Karpas-422 (cell line): ENCODE results near the gene FAM186B. TPM values are rescaled to one million over a fixed set of nuclear protein-coding genes. Genes with fewer than 3 reads are reported as not detected.

Experiments used
- DNase-seq: peaks from one replicate; pipeline ENCODE4 v3.0.0-alpha.2; 2015
- H2AFZ ChIP-seq: fragments of 200-600 bp; sonication (generic); 2 replicates; pipeline ENCODE4 v1.6.1; 2014; ENCODE audit warnings: antibody characterized with exemption, low read length, mixed read lengths
- H3K27ac ChIP-seq: fragments of 200-600 bp; sonication (generic); 2 replicates; pipeline ENCODE4 v1.5.1; 2014; ENCODE audit warnings: mild to moderate bottlenecking, low read length, moderate library complexity
- H3K27me3 ChIP-seq: fragments of 200-600 bp; sonication (generic); 2 replicates; pipeline ENCODE4 v1.6.1; 2014; ENCODE audit warnings: low read length, mixed read lengths
- H3K36me3 ChIP-seq: fragments of 200-600 bp; sonication (generic); 2 replicates; pipeline ENCODE4 v1.6.1; 2014; ENCODE audit warnings: low read length, mixed read lengths; ENCODE audit not compliant: insufficient read depth
- H3K4me1 ChIP-seq: fragments of 200-600 bp; sonication (generic); 2 replicates; pipeline ENCODE4 v1.6.1; 2014; ENCODE audit warnings: mild to moderate bottlenecking, low read length, mixed read lengths
- H3K4me2 ChIP-seq: fragments of 200-600 bp; sonication (generic); 2 replicates; pipeline ENCODE4 v1.6.1; 2014; ENCODE audit warnings: low read length, low read depth, mild to moderate bottlenecking; ENCODE audit not compliant: poor library complexity, severe bottlenecking
- H3K4me3 ChIP-seq: fragments of 200-600 bp; sonication (generic); 2 replicates; pipeline ENCODE4 v1.5.1; 2014; ENCODE audit warnings: mild to moderate bottlenecking, antibody characterized with exemption, low read length, mixed read lengths
- H3K79me2 ChIP-seq: fragments of 200-600 bp; sonication (generic); 2 replicates; pipeline ENCODE4 v1.6.1; 2014; ENCODE audit warnings: mild to moderate bottlenecking, low read length, mixed read lengths
- H3K9ac ChIP-seq: fragments of 200-600 bp; sonication (generic); 2 replicates; pipeline ENCODE4 v1.6.0; 2014; ENCODE audit warnings: low read length
- H3K9me2 ChIP-seq: fragments of 200-600 bp; sonication (generic), shearing (Covaris generic); replicated peaks from 2 replicates; pipeline ENCODE4 v1.6.0; 2014; ENCODE audit warnings: mild to moderate bottlenecking, low read length, moderate library complexity; ENCODE audit not compliant: insufficient read depth
- H3K9me3 ChIP-seq: fragments of 300-700, 200-600 bp; sonication (generic); 2 replicates; pipeline ENCODE4 v1.6.1; 2014; ENCODE audit warnings: low read length, mixed read lengths
- H4K20me1 ChIP-seq: fragments of 200-600 bp; sonication (generic); 2 replicates; pipeline ENCODE4 v1.6.1; 2014; ENCODE audit warnings: mild to moderate bottlenecking, antibody characterized with exemption, low read length, low read depth; ENCODE audit not compliant: insufficient read depth
- total RNA-seq: library from RNA; depleted of rRNA; stranded (reverse); fragments of >200 nt; shearing (Covaris generic); gene quantifications from 2 replicates; pipeline ENCODE4 v1.2.3, GENCODE V29; 2014; ENCODE audit warnings: low replicate concordance

FAM186B gene
- total RNA-seq, 1 experiment from 2014 or later = not detected

- H3K79me2 ChIP-seq = no peaks in the 10 kb centered on the region
- H3K27ac ChIP-seq = no peak overlapping the region
- no peak overlapping the region for H3K4me3 ChIP-seq
- no peaks in the 10 kb centered on the region for H3K36me3 ChIP-seq
- H3K4me1 ChIP-seq = no peaks in the 10 kb centered on the region
- H3K9me2 ChIP-seq = no peaks in the 10 kb centered on the region
- no peak for DNase-seq
- no peak overlapping the region for H3K4me2 ChIP-seq
- no peaks in the 10 kb centered on the region for H3K9me3 ChIP-seq
- no peaks in the 10 kb centered on the region for H4K20me1 ChIP-seq
- no peak overlapping the region for H3K9ac ChIP-seq
- H2AFZ ChIP-seq = no peak overlapping the region
- H3K27me3 ChIP-seq = no peaks in the 10 kb centered on the region
These were observed 27.0 kb upstream of the FAM186B start for GRCh38 chr12:49632401-49632800.

- DNase-seq = no peak
- no peaks in the 10 kb centered on the region for H3K36me3 ChIP-seq
- no peak overlapping the region for H2AFZ ChIP-seq
- H3K79me2 ChIP-seq = no peaks in the 10 kb centered on the region
- H3K27ac ChIP-seq = no peak overlapping the region
- H4K20me1 ChIP-seq = no peaks in the 10 kb centered on the region
- H3K9ac ChIP-seq = no peak overlapping the region
- no peaks in the 10 kb centered on the region for H3K9me2 ChIP-seq
- H3K4me3 ChIP-seq = no peak overlapping the region
- H3K4me1 ChIP-seq = no peaks in the 10 kb centered on the region
- no peaks in the 10 kb centered on the region for H3K9me3 ChIP-seq
- H3K27me3 ChIP-seq = no peaks in the 10 kb centered on the region
- no peak overlapping the region for H3K4me2 ChIP-seq
These were observed 26.0 kb upstream of the FAM186B start for GRCh38 chr12:49631336-49631907.

- Histone ChIP-seq H3K4me3 (no peak overlapping the region), H3K27me3 (no peaks in the 10 kb centered on the region), H3K9me2 (no peaks in the 10 kb centered on the region), H3K9me3 (no peaks in the 10 kb centered on the region), H3K4me1 (peaks cover 2% of the 10 kb centered on the region), H2AFZ (no peak overlapping the region), H3K79me2 (no peaks in the 10 kb centered on the region), H3K27ac (no peak overlapping the region), H3K9ac (no peak overlapping the region), H4K20me1 (no peaks in the 10 kb centered on the region), H3K4me2 (no peak overlapping the region), H3K36me3 (no peaks in the 10 kb centered on the region)
- no peak for DNase-seq
These were observed 22.4 kb upstream of the FAM186B start for GRCh38 chr12:49627752-49628360.

- no peak overlapping the region for H3K4me3 ChIP-seq
- no peak for DNase-seq
These were observed 21.4 kb upstream of the FAM186B start for GRCh38 chr12:49626836-49627235.

GRCh38 chr12:49626169-49626835 is 20.9 kb upstream of the FAM186B start:
- H3K27me3 ChIP-seq = no peaks in the 10 kb centered on the region
- no peak overlapping the region for H2AFZ ChIP-seq
- no peaks in the 10 kb centered on the region for H3K9me2 ChIP-seq
- H3K79me2 ChIP-seq = no peaks in the 10 kb centered on the region
- no peak overlapping the region for H3K4me2 ChIP-seq
- H3K27ac ChIP-seq = no peak overlapping the region
- H3K36me3 ChIP-seq = no peaks in the 10 kb centered on the region
- no peak for DNase-seq
- no peak overlapping the region for H3K4me3 ChIP-seq
- no peak overlapping the region for H3K9ac ChIP-seq
- H3K9me3 ChIP-seq = no peaks in the 10 kb centered on the region
- H3K4me1 ChIP-seq = peaks cover 18% of the 10 kb centered on the region
- no peaks in the 10 kb centered on the region for H4K20me1 ChIP-seq

More at GRCh38 chr12:49626836-49627235, 21.4 kb upstream of the FAM186B start:
- H3K4me2 ChIP-seq = no peak overlapping the region
- H3K36me3 ChIP-seq = no peaks in the 10 kb centered on the region
- H4K20me1 ChIP-seq = no peaks in the 10 kb centered on the region
- no peak overlapping the region for H3K9ac ChIP-seq
- H3K27me3 ChIP-seq = no peaks in the 10 kb centered on the region
- no peaks in the 10 kb centered on the region for H3K9me2 ChIP-seq
- no peaks in the 10 kb centered on the region for H3K79me2 ChIP-seq
- no peaks in the 10 kb centered on the region for H3K9me3 ChIP-seq
- H3K27ac ChIP-seq = no peak overlapping the region
- peaks cover 13% of the 10 kb centered on the region for H3K4me1 ChIP-seq
- no peak overlapping the region for H2AFZ ChIP-seq

GRCh38 chr12:49624921-49625577 is 19.6 kb upstream of the FAM186B start:
- H3K4me3 ChIP-seq = no peak overlapping the region
- H3K79me2 ChIP-seq = no peaks in the 10 kb centered on the region
- DNase-seq = no peak
- H3K9ac ChIP-seq = no peak overlapping the region
- H3K9me3 ChIP-seq = no peaks in the 10 kb centered on the region
- H3K9me2 ChIP-seq = no peaks in the 10 kb centered on the region
- H3K4me1 ChIP-seq = peaks cover 21% of the 10 kb centered on the region
- H3K4me2 ChIP-seq = no peak overlapping the region
- no peaks in the 10 kb centered on the region for H4K20me1 ChIP-seq
- H3K27me3 ChIP-seq = no peaks in the 10 kb centered on the region
- H2AFZ ChIP-seq = no peak overlapping the region
- no peak overlapping the region for H3K27ac ChIP-seq
- no peaks in the 10 kb centered on the region for H3K36me3 ChIP-seq

- no peaks in the 10 kb centered on the region for H3K9me3 ChIP-seq
- peak within 1 kb of the TSS; percentile 66 for H3K4me3 ChIP-seq
- no peaks in the 10 kb centered on the region for H3K79me2 ChIP-seq
- peak within 1 kb of the TSS; percentile 90 for H3K4me2 ChIP-seq
- peak within 1 kb of the TSS; percentile 69 for H3K27ac ChIP-seq
- no peaks in the 10 kb centered on the region for H3K27me3 ChIP-seq
- peak; percentile 95 for DNase-seq
- no peaks in the 10 kb centered on the region for H4K20me1 ChIP-seq
- H2AFZ ChIP-seq = peak within 1 kb of the TSS; percentile 68
- H3K4me1 ChIP-seq = peaks cover 21% of the 10 kb centered on the region
- H3K9me2 ChIP-seq = no peaks in the 10 kb centered on the region
- H3K9ac ChIP-seq = peak within 1 kb of the TSS; percentile 78
- no peaks in the 10 kb centered on the region for H3K36me3 ChIP-seq
These were observed 17.9 kb upstream of the FAM186B start, which contains the start of gene PRPF40B for GRCh38 chr12:49623142-49623904. Gene PRPF40B, plus strand, starts transcription at chr12:49623561. Its CDS starts 30 bp downstream, at chr12:49623591.
